Measurements from ENCODE around the gene FOXL1.

DNA sequence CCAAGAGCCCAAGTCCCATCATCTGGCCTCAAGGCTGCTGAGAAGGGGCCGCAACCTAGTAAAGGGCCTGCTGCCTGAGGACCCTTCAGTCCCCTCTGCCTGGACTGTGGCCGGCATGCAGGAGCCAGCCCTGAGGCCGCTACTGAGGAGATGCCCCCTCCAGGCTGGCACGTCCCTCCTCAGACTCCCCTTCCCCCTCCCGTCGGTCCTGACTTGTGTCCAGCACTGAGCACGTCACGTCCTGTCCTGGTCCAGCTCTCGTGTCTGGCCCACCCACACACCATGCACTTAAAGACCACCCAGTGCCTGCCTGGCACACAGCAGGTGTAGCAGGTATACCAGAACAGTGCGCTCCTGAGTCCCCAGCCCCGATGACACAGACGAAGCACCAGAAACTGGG, 32.9 kb upstream of the FOXL1 start:
- TF ChIP-seq, protein P1, sequence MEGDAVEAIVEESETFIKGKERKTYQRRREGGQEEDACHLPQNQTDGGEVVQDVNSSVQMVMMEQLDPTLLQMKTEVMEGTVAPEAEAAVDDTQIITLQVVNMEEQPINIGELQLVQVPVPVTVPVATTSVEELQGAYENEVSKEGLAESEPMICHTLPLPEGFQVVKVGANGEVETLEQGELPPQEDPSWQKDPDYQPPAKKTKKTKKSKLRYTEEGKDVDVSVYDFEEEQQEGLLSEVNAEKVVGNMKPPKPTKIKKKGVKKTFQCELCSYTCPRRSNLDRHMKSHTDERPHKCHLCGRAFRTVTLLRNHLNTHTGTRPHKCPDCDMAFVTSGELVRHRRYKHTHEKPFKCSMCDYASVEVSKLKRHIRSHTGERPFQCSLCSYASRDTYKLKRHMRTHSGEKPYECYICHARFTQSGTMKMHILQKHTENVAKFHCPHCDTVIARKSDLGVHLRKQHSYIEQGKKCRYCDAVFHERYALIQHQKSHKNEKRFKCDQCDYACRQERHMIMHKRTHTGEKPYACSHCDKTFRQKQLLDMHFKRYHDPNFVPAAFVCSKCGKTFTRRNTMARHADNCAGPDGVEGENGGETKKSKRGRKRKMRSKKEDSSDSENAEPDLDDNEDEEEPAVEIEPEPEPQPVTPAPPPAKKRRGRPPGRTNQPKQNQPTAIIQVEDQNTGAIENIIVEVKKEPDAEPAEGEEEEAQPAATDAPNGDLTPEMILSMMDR (IDR thresholded peaks at IDR 0.05; ENCODE audit: insufficient read depth, low read length, poor library complexity, severe bottlenecking), result no peak
- TF ChIP-seq EZH2phosphoT487 (conservative IDR thresholded peaks at IDR 0.05; ENCODE audit: low read length), result no peak
